ENCODE data around the gene GALNT13. TPM values are rescaled to one million over a fixed set of nuclear protein-coding genes. Genes with fewer than 3 reads are reported as not detected.

The GALNT13 gene
- total RNA-seq, 2 experiments from 2014 or later = not detected

GRCh38 chr2:154203206-154203605 lies 331.5 kb downstream of the GALNT13 start:
- POLR2A ChIA-PET = no interaction called here
- CTCF ChIA-PET = no interaction called here

DNA sequence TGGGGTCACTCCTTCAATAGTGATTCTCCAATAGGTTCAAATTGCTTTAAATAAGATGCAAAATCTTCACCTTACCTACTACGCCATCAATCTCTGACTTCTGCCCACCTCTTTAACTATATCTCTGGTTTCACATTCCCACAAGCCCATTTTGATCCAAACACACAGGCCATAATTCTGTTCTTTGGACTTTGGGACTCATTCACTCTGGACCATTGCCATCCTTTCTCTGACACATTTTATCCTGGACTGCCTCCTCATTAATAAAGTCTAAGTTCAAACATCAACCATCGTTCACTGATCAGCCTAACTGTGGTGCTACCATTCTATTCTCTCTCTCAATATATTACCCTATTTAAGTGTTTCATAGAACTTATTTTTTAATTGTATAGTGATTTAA lies 332.2 kb downstream of the GALNT13 start:
- ChIA-PET POLR2A (no interaction called here), CTCF (no interaction called here)

- POLR2A ChIA-PET = no interaction called here
- CTCF ChIA-PET = no interaction called here
These were observed 335.7 kb downstream of the GALNT13 start for GRCh38 chr2:154207288-154208047.

- CTCF ChIA-PET = no interaction called here
- POLR2A ChIA-PET = no interaction called here
These were observed 352.0 kb downstream of the GALNT13 start for GRCh38 chr2:154223726-154224125.

- ChIA-PET POLR2A (no interaction called here), CTCF (no interaction called here)
These were observed 355.2 kb downstream of the GALNT13 start for GRCh38 chr2:154226931-154227330.

DNA sequence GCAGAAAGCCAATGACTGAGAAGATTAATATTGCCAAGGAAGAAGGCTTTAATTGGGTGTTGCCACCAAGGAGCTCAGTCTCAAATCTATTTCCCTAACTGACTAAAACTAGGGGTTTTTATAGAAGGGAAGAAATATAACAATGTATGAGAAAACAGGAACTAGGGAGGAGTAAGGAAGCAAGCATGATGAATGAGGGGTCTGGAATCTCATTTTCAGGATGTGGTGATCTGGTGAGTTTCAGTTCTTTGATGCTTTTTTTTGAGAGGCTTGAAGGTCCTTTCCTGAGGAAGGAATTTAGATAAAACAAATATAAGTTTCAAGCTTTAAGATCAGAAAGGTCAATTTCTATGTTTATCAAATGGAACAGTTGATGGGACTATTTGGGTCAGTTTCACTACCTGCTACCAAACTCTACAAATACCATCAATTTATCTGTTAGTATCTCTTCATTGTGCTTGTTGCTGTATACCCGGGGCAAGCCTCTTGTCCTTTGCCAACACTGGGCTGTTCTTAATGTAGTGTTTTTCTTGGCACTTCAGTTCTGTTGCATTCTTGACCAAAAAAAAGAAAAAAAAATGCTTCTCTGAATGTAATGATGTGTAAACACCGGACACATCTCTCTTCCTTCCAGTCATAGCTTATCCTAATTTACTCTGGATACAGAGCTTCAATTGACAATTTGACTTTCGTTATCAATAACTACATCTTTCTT lies 357.0 kb downstream of the GALNT13 start:
- CTCF ChIA-PET = no interaction called here
- POLR2A ChIA-PET = no interaction called here

- CTCF ChIA-PET = no interaction called here
- POLR2A ChIA-PET = no interaction called here
These were observed 358.2 kb downstream of the GALNT13 start for GRCh38 chr2:154229966-154230365.

DNA sequence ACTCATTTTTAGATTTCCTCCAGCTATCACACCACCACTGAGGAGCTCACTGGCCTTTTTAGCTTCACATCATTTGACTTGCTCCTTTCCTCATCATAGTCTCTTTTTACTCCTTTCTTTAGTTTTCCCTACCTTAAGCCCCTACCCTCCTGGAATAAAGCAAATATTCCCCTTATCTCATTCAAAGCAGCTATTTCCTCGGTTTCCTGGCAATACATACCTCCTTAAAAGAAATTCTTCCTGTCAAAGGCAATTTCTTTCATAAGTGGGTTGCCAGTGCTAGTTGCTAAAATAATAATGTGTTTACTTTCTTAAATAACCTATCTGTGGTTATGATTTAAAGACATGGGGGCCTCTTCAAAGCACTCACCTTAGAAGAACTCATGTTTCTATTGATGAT lies 359.3 kb downstream of the GALNT13 start:
- CTCF ChIA-PET = interaction anchor here (0.6 kb wide), 1 partner anchor 139 kb away, joined by 7 read pairs; no protein-coding TSS in a partner anchor

DNA sequence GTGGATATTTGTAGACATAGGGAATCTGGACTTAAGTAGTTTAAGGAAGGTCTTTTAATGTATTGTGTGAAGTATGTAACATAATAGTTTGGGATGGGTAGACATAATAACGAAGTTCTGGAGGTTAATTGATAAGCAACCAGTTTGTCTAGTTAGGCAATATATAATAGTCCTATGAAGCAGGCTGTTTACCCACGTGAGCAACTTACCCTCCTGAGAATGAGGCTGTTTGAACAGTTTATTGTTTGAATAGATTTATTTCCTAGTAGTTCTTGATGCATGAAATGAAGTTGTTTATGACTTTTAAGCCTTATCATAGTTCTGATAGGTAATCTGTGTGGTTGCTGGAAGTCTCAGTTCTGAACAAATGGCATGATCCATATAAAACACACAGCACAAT lies 361.5 kb downstream of the GALNT13 start:
- CTCF ChIA-PET = no interaction called here
- POLR2A ChIA-PET = no interaction called here

More for the DNA sequence above, 359.3 kb downstream of the GALNT13 start:
- POLR2A ChIA-PET = no interaction called here

DNA sequence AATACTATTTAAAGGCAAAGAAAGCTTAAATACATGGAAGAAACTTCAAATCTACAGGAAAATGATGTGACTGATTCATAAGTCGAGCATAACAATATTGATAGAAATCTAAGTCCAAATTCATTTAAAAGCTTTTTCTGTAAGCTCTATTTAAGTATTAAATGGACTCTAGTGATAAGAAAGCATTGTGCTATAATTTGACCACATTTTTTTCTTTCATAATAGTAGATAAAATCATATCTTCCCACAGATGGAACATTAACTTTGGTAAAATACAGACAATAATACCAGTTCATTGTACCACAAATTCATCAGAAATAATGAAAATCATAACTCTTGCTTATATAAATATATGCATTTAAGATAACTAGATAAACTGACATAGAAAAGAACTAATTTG lies 366.5 kb downstream of the GALNT13 start:
- CTCF ChIA-PET = no interaction called here

DNA sequence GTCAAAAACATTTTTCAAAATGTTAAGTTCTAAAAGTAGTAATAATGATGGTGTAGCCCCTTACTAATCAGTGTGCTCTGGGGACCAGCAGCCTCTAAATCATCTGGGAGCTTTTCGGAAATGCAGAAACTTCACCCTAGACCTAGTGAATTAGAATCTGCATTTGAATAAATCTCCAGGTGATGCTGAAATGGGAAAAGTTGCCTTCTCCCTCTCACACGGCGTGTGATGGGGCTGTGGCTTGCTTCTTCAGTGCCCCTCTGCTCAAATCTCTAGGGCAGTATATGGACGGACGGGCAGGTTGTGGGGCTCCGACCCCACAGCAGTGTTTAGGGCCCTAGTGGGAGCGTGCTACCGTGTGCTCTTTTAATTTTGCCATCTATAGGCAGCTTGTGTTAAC lies 368.6 kb downstream of the GALNT13 start:
- ChIA-PET CTCF (no interaction called here), POLR2A (no interaction called here)

More for the DNA sequence above, 366.5 kb downstream of the GALNT13 start:
- POLR2A ChIA-PET = no interaction called here

DNA sequence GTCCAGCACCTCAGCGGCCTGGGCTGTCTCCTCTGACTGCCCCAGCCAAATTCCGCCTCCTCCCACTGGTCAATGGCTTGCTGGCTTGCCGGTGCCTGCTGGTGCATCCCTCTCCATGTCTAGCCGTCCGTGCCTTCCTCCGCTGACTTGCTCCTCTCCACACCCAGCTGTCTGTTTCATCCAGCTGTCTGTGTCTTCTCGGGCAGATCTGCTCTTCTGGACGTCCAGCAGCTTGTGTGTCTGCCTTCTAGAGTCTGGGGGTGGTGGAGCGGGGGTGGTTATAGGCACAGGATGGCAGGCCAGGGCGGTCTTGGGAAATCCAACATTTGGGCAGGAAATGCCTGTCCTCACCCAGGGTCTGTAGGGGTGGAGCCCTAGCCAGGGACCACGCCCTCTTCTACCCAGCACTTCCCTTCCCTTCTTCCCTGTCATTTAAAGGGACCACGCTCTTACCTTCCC lies 369.2 kb downstream of the GALNT13 start:
- ChIA-PET POLR2A (no interaction called here), CTCF (no interaction called here)

GRCh38 chr2:154242687-154243086 lies 371.0 kb downstream of the GALNT13 start:
- POLR2A ChIA-PET = no interaction called here
- CTCF ChIA-PET = no interaction called here

DNA sequence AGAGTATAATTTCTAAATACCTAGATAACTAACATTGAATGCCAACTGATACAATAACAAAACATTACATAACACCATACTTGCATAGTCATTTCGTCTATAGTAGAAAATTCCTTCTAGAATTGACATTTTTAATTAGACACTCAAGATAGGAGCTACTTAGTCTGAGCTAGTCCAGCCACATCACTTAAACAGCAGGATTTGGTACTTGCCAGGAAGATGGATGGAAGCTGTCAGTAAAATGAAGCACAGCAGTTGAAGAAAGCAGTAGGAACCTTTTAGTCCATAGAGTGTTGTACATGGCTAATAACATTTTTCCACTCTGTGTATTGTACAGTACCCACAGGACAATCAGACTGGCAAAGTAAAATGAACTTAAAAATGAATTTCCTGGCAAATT lies 372.0 kb downstream of the GALNT13 start:
- POLR2A ChIA-PET = no interaction called here
- CTCF ChIA-PET = no interaction called here

- CTCF ChIA-PET = no interaction called here
- POLR2A ChIA-PET = no interaction called here
These were observed 373.2 kb downstream of the GALNT13 start for GRCh38 chr2:154244932-154245331.

DNA sequence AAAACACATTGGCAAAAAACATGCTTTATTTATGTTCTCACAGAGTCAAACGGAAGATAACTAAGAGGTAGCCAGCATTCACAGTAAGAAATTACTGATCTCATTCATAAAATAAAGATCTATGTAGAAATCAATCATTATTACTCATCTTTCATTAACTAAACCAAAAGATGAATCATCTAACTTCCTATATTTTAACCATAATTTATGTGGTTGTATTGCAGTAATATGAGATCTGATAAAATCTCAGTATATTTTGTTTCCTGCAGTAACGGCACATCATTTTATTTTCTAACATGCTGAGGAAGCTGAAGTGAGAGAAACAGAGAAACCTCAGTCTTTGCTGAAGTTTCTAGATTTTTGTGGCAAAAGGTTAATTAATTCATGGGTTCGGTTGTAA lies 375.8 kb downstream of the GALNT13 start:
- POLR2A ChIA-PET = no interaction called here
- CTCF ChIA-PET = no interaction called here

DNA sequence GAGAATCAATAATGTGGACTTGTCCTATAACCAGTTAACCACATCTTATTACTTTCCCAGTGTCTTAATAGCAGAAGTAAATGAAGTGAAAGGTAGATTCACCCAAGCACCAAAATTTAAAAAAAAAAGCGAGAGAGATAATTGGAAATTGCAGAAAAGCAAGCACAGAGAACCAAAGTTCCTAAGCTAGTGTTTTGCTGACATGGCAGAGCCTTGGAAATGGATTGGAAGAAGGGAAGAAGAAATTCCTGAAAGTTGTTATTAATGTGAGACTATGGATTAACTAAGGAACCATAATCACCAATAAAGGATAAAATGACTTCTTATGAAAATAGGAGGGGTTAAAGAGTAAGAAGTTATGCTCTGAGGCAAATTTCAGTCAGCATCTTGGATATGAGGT lies 384.4 kb downstream of the GALNT13 start:
- CTCF ChIA-PET = no interaction called here
- POLR2A ChIA-PET = no interaction called here

GRCh38 chr2:154259030-154259429 lies 387.3 kb downstream of the GALNT13 start:
- CTCF ChIA-PET = no interaction called here
- POLR2A ChIA-PET = no interaction called here

DNA sequence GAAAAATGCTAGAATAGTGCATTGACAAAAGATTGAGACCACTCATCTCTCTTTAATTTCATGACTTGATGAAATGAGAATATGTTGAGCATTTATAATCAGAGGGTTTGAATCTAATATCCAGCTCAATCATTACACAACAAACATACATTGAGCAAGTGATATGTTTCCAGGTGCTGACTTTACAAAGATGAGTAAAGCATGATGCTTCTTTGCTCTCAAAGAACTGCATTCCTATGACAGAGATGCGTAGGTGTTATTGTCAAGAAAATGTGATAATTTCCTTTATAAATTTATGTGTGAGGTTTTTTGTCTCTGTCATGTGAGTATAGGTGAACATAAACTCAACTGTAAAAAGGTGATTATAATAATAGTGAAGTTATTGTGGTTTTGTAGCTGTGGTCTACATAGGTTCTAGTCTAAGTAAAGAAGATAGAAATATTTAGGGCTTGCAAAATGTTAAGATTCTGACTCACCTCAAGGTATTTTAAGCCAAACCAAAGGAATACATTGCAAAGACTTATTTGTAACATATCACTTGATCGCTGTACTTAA lies 389.8 kb downstream of the GALNT13 start:
- POLR2A ChIA-PET = no interaction called here
- CTCF ChIA-PET = no interaction called here

- ChIA-PET CTCF (no interaction called here), POLR2A (no interaction called here)
These were observed 391.5 kb downstream of the GALNT13 start for GRCh38 chr2:154263206-154263605.

DNA sequence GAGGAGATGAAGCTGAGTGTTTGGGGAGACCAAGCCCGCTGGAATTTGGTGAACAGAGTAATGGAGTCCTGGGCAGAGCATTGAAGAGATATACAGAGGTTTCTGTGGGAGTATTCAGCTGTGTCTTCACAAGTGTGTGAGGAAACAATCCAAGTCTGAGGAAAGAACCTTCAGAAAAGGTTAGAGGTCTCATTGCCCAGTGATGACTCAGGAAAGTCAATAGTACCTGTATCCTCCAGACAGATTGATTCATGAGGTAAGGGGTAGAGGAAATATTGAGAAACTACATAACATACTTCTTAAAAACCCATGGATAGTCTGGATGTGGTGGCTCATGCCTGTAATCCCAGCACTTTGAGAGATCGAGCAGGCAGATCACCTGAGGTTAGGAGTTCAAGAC lies 392.3 kb downstream of the GALNT13 start:
- CTCF ChIA-PET = no interaction called here
- POLR2A ChIA-PET = no interaction called here

DNA sequence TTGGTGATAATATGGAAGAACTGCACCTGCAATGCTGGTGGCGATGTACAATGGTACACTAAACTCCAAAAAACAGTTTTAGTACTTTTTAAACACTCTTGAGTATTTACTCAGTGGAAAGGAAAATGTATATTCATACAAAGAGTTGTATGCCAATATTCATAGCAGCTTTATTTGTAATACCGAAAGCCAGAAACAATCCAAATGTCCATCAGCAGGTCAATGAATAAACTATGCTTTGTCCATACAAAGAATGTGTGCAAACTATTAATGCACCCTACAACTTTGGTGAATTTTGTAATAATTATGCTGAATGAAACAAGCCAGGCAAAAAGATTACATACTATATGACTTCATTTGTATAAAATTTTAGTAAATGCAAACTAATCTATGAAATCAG lies 396.3 kb downstream of the GALNT13 start:
- ChIA-PET CTCF (no interaction called here), POLR2A (no interaction called here)
